Kidney epithelial cell (primary cell): Measurements from ENCODE around the gene N4BP3. TPM values are rescaled to one million over a fixed set of nuclear protein-coding genes. Genes with fewer than 3 reads are reported as not detected.

ENCODE experiments used
- DNase-seq: peaks from one replicate; pipeline ENCODE4 v3.0.0-alpha.2; 2010; ENCODE audit warnings: low read depth
- H3K27me3 ChIP-seq: 2 replicates; pipeline ENCODE4 v1.6.0; 2011; ENCODE audit warnings: low read length; ENCODE audit not compliant: control insufficient read depth, insufficient read depth
- H3K36me3 ChIP-seq: 2 replicates; pipeline ENCODE4 v1.5.1; 2011; ENCODE audit warnings: low read length; ENCODE audit not compliant: control insufficient read depth, insufficient read depth
- H3K4me3 ChIP-seq: 2 replicates; pipeline ENCODE4 v1.5.1; 2011; ENCODE audit warnings: low read depth, mild to moderate bottlenecking, control low read depth, low read length
- CTCF ChIP-seq: IDR thresholded peaks from 2 replicates; pipeline ENCODE4 v1.5.1; 2011; ENCODE audit warnings: mild to moderate bottlenecking, moderate library complexity, low read length, control low read depth, inconsistent platforms; ENCODE audit not compliant: insufficient read depth, poor library complexity, severe bottlenecking
- total RNA-seq: library from RNA; depleted of rRNA; stranded (reverse); fragments of >200 nt; gene quantifications from 2 replicates; pipeline ENCODE4 v1.2.3, GENCODE V29; 2015

The N4BP3 gene
- total RNA-seq, 1 donor from 2014 or later, result 6.8 TPM

DNA sequence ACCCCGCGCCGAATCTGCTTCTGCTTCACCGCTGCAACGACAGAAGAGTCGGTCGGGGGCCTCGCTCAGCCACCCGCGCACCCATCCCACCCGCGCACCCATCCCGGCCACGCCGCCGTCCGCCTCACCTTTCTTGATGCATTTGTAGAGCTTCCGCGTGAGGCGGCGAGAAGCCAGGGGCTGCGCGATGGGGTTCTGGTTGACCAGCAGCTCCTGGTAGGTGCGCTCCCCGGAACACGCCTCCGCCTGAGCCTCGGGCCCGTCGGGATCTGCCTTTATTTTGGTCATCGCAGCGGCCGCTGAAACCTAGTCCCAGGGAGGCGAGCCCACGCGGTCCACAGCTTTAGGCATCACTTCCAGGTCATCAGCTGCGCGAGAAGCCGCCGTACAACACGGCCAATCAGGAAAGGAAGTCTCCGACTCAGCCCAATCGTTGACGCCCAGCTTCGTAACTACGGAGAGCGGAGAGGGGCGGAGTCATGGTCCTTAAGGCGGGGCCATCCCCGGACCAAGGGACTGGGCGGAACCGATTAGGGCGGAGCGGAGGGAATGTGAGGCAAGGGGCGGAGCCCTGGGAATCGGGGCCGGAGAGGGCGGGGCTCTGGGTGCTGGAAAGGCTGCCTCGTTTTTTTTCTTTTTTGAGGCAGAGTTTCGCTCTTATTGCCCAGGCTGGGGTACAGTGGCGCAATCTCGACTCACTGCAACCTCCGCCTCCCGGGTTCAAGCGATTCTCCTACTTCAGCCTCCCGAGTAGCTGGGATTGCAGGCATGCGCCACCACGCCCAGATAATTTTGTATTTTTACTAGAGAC is 40.4 kb downstream of the N4BP3 start, which contains the start of gene NHP2:
Gene NHP2 (minus strand): TSS at position 356 of the 811 bp plus-strand sequence. CDS start 68 bp downstream, at position 288.
- DNase-seq, result peak; percentile 90
- no peaks in the 10 kb centered on the region for H3K27me3 ChIP-seq
- H3K36me3 ChIP-seq, result peaks cover 1% of the 10 kb centered on the region
- TF ChIP-seq CTCF, result no peak
- H3K4me3 ChIP-seq, result peak within 1 kb of the TSS; percentile 90

- DNase-seq, result no peak
- Histone ChIP-seq H3K27me3 (no peaks in the 10 kb centered on the region), H3K4me3 (no peak overlapping the region), H3K36me3 (peaks cover 1% of the 10 kb centered on the region)
- no peak for TF ChIP-seq CTCF
Observed at GRCh38 chr5:178155065-178155464, 41.7 kb downstream of the N4BP3 start.

DNA sequence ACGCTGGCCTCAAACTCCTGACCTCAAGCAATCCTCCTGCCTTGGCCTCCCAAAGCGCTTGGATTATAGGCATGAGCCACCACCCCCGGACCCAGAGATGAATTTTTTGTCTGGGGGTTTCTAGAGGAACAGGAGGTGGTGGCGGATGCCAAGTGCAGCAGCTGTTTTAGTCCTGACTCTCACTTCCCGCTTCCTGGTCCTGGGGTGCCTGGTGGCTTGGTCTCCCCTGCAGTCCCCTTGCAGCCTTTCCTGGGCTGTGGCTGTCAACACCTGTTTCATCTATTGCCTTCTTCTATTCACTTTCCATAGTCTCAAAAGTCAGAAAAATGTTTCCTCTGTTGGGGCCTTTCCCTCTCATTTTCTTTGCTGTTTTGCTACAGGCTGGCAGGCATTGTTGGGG is 46.8 kb downstream of the N4BP3 start:
- Histone ChIP-seq H3K4me3 (no peak overlapping the region), H3K36me3 (no peaks in the 10 kb centered on the region), H3K27me3 (peaks cover 7% of the 10 kb centered on the region)
- TF ChIP-seq CTCF, result no peak
- DNase-seq, result no peak

DNA sequence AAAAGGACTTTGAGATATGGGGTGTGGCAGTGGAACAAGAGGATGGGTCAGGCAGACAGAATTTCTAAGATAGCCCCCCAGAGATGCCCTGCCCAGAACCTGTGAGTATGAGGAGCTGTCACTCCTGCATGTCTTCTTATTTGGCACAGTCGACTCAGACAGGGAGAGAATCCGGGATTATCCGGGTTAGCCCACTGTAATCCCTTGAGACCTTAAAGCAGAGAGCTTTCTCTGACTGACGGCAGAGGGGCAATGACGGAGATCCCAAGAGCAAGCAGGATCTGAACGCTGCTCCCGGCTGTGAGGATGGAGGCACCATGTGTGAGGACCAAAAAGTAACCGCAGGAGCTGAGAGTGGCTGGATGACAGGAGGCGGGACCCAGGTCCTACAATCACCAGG is 49.1 kb downstream of the N4BP3 start:
- Histone ChIP-seq H3K4me3 (no peak overlapping the region), H3K27me3 (peaks cover 17% of the 10 kb centered on the region), H3K36me3 (no peaks in the 10 kb centered on the region)
- no peak for TF ChIP-seq CTCF
- DNase-seq, result no peak

GRCh38 chr5:178163772-178164735 is 50.7 kb downstream of the N4BP3 start:
- peak; percentile 99 for TF ChIP-seq CTCF
- Histone ChIP-seq H3K4me3 (no peak overlapping the region), H3K27me3 (peaks cover 17% of the 10 kb centered on the region), H3K36me3 (no peaks in the 10 kb centered on the region)
- DNase-seq, result no peak
